ENCODE data around the gene SPINK1.

SPINK1 gene

DNA sequence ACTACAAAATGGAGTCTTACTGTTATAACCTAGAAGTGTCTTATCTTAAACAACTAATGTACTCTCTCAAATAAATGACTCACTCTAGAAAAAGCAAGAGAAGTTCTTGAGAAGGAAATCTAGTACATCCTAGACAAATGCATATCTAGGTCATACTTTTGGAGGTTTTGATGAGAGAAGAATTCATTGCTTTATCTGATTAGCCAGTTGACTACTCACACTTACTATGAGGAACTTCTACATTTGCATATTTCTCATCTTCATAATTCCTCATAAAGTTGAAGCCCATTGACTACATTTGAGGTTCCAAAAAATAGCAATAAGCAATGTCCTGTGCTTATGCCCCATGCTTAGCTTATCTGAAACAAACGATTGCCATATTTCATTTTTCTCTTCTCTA lies 51.8 kb downstream of the SPINK1 start:
- H3K9me2 ChIP-seq (replicated peaks; ENCODE audit: control insufficient read depth, low read length): no peaks in the 10 kb centered on the region
- H3K79me2 ChIP-seq (ENCODE audit: control insufficient read depth, low read length): peaks cover 65% of the 10 kb centered on the region
- peaks cover 3% of the 10 kb centered on the region; the same call in 1 of the 2 replicates for H3F3A ChIP-seq (ENCODE audit: control insufficient read depth, insufficient read depth)
- H3K4me2 ChIP-seq (ENCODE audit: low read length): peak overlapping the region; percentile 63
- TF ChIP-seq CTCF (IDR thresholded peaks at IDR 0.05; ENCODE audit: low read depth, low read length, poor library complexity, severe bottlenecking) (no peak), EZH2phosphoT487 (IDR thresholded peaks at IDR 0.05; ENCODE audit: borderline replicate concordance, low read length) (no peak)
- H3K27me3 ChIP-seq (ENCODE audit: control insufficient read depth, low read length): no peaks in the 10 kb centered on the region
- peak overlapping the region; percentile 94 for H3K4me3 ChIP-seq (ENCODE audit: low read length)
- H3K4me1 ChIP-seq (ENCODE audit: control insufficient read depth, low read length): peaks cover 39% of the 10 kb centered on the region
- H3K27ac ChIP-seq (ENCODE audit: low read depth, low read length): no peak overlapping the region
- H4K20me1 ChIP-seq (ENCODE audit: control insufficient read depth, insufficient read depth, low read depth, low read length): no peaks in the 10 kb centered on the region
- peaks cover 21% of the 10 kb centered on the region for H3K36me3 ChIP-seq (ENCODE audit: control insufficient read depth, low read length)
- H3K9me3 ChIP-seq (ENCODE audit: control insufficient read depth, insufficient read depth, low read length): peaks cover 15% of the 10 kb centered on the region; the same call in 1 of the 2 replicates

DNA sequence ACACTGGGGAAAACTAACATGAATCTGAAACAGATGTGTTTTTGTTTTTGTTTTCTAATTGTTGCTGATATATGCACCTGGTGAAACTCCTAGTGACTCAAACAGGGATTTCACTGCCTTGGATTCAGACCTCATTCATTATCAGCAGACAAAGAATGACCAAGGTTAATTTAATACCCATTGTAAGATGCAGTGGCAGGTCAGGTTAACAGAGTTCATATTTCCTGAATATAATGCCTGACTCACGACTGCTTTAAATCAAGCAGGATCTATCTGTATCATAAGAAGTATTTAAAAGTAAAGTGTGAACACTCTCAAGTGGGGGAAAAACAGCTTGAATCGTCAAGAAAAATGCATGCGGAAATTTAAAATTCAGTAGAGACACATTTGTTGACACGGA lies 54.5 kb downstream of the SPINK1 start:
- Histone ChIP-seq H4K20me1 (ENCODE audit: control insufficient read depth, insufficient read depth, low read depth, low read length) (no peaks in the 10 kb centered on the region), H3F3A (ENCODE audit: control insufficient read depth, insufficient read depth) (no peaks in the 10 kb centered on the region; the same call in 1 of the 2 replicates), H3K4me2 (ENCODE audit: low read length) (no peak overlapping the region), H3K79me2 (ENCODE audit: control insufficient read depth, low read length) (peaks cover 69% of the 10 kb centered on the region), H3K9me3 (ENCODE audit: control insufficient read depth, insufficient read depth, low read length) (peaks cover 15% of the 10 kb centered on the region; the same call in 1 of the 2 replicates), H3K4me1 (ENCODE audit: control insufficient read depth, low read length) (peaks cover 22% of the 10 kb centered on the region), H3K9me2 (replicated peaks; ENCODE audit: control insufficient read depth, low read length) (no peaks in the 10 kb centered on the region), H3K4me3 (ENCODE audit: low read length) (no peak overlapping the region), H3K27me3 (ENCODE audit: control insufficient read depth, low read length) (no peaks in the 10 kb centered on the region), H3K27ac (ENCODE audit: low read depth, low read length) (no peak overlapping the region), H3K36me3 (ENCODE audit: control insufficient read depth, low read length) (peaks cover 21% of the 10 kb centered on the region)
- no peak for TF ChIP-seq EZH2phosphoT487 (IDR thresholded peaks at IDR 0.05; ENCODE audit: borderline replicate concordance, low read length)
- no peak for TF ChIP-seq CTCF (IDR thresholded peaks at IDR 0.05; ENCODE audit: low read depth, low read length, poor library complexity, severe bottlenecking)
